Esophagus muscularis mucosa (tissue), 4 donors: ENCODE results near the gene ST7. TPM values are rescaled to one million over a fixed set of nuclear protein-coding genes. Genes with fewer than 3 reads are reported as not detected.

Source experiments
- DNase-seq: peaks from one replicate; pipeline ENCODE4 v3.0.0-alpha.2; 2017; ENCODE audit errors: extremely low spot score
- H3K27ac ChIP-seq, 4 donors: fragments of 200-600 bp; sonication (generic); replicated peaks in 1 of 4; 1 replicate in 3 of 4; 2 replicates in 1 of 4; pipeline ENCODE4 v1.5.1; 2016 to 2019; ENCODE audit warnings: mild to moderate bottlenecking in 1 of 4
- H3K27me3 ChIP-seq, 4 donors: fragments of 200-600 bp; sonication (generic); one replicate each; pipeline versions ENCODE4 v1.5.1 to v1.6.0; 2016 to 2019
- H3K36me3 ChIP-seq, 4 donors: fragments of 200-600 bp; sonication (generic); one replicate each; pipeline ENCODE4 v1.5.1; 2016 to 2019
- H3K4me1 ChIP-seq, 4 donors: fragments of 200-600 bp; sonication (generic); one replicate each; pipeline ENCODE4 v1.5.1; 2016 to 2019
- H3K4me3 ChIP-seq, 4 donors: fragments of 200-600 bp; sonication (generic); 1 replicate in 2 of 4; 2 replicates in 2 of 4; pipeline ENCODE4 v1.5.1; 2016 to 2019; ENCODE audit warnings: mild to moderate bottlenecking in 4 of 4, moderate library complexity in 1 of 4
- H3K9me3 ChIP-seq, 4 donors: fragments of 200-600 bp; sonication (generic); 1 replicate in 3 of 4; 2 replicates in 1 of 4; pipeline ENCODE4 v1.5.1; 2016 to 2019
- CTCF ChIP-seq, 3 experiments: fragments of 200-600 bp in 2 of 3; fragments of 450-650 bp in 1 of 3; sonication (generic) in 2 of 3; IDR thresholded peaks; one replicate each; pipeline ENCODE4 v1.5.1; 2017 to 2019; ENCODE audit warnings: antibody characterized with exemption in 3 of 3, mild to moderate bottlenecking in 2 of 3, moderate library complexity in 1 of 3
- EP300 ChIP-seq: sonication (generic); formaldehyde crosslinking; IDR thresholded peaks from one replicate; pipeline ENCODE4 v1.6.1; 2017; ENCODE audit warnings: antibody characterized with exemption
- POLR2A ChIP-seq: fragments of 450-650 bp; IDR thresholded peaks from one replicate; pipeline ENCODE4 v1.6.1; 2017; ENCODE audit warnings: antibody characterized with exemption, moderate library complexity, mild to moderate bottlenecking, low read depth
- POLR2AphosphoS5 ChIP-seq, 2 donors: sonication (generic); formaldehyde crosslinking; IDR thresholded peaks; one replicate each; pipeline ENCODE4 v1.6.1; 2017; ENCODE audit warnings: antibody characterized with exemption in 2 of 2
- WGBS: methylation state at CpG from one replicate; pipeline ENCODE4 v1.1.5; 2018; 5-methylcytosine and 5-hydroxymethylcytosine counted together
- intact Hi-C: fragments of 100-400 bp; cut with DNase I; formaldehyde crosslinking; loops from one replicate; pipeline ENCODE4 v1.15.1; 2023
- total RNA-seq, 4 donors: library from RNA; depleted of rRNA; stranded (reverse); fragments of >200 nt; gene quantifications; one replicate each; pipeline versions ENCODE4 v1.1.0 to v1.2.1, GENCODE V29; 2016

The ST7 gene
- total RNA-seq, 4 donors from 2014 or later, result 16.9 to 22.0 (median 18.2) TPM

- no peak for DNase-seq
- Histone ChIP-seq H3K9me3 (no peaks in the 10 kb centered on the region), H3K4me3 (no peak overlapping the region), H3K27me3 (no peaks in the 10 kb centered on the region), H3K36me3 (no peaks in the 10 kb centered on the region), H3K27ac (no peak overlapping the region), H3K4me1 (peaks cover 44 to 66% (median 47%) of the 10 kb centered on the region in 4 donors)
- TF ChIP-seq POLR2AphosphoS5 (IDR thresholded peaks at IDR 0.05) (no peak), EP300 (no peak), POLR2A (no peak), CTCF (IDR thresholded peaks at IDR 0.05) (no peak)
- WGBS, result 19% methylated on average over 3 of the region's 3 CpGs
- intact Hi-C loops, result no loop called here
Measured at GRCh38 chr7:117047496-117047895, 94.2 kb downstream of the ST7 start.

GRCh38 chr7:117048114-117048866 is 95.0 kb downstream of the ST7 start:
- peaks cover 38 to 60% (median 39%) of the 10 kb centered on the region in 4 donors for H3K4me1 ChIP-seq
- H3K27me3 ChIP-seq, result no peaks in the 10 kb centered on the region
- H3K36me3 ChIP-seq, result no peaks in the 10 kb centered on the region
- H3K27ac ChIP-seq, result no peak overlapping the region
- TF ChIP-seq EP300, result no peak
- no peak for TF ChIP-seq POLR2A
- no peak for TF ChIP-seq POLR2AphosphoS5 (IDR thresholded peaks at IDR 0.05)
- TF ChIP-seq CTCF (IDR thresholded peaks at IDR 0.05), result no peak
- no peaks in the 10 kb centered on the region for H3K9me3 ChIP-seq
- no peak for DNase-seq
- whole genome bisulfite sequencing, result 79% methylated on average over 5 of the region's 5 CpGs
- H3K4me3 ChIP-seq, result no peak overlapping the region
- intact Hi-C loops, result no loop called here

- H3K4me3 ChIP-seq, result no peak overlapping the region
- intact Hi-C loops, result no loop called here
- H3K27me3 ChIP-seq, result no peaks in the 10 kb centered on the region
- H3K9me3 ChIP-seq, result no peaks in the 10 kb centered on the region
- DNase-seq, result no peak
- TF ChIP-seq CTCF (IDR thresholded peaks at IDR 0.05) (no peak), POLR2A (no peak), EP300 (no peak), POLR2AphosphoS5 (IDR thresholded peaks at IDR 0.05) (no peak)
- peaks cover 32 to 54% (median 33%) of the 10 kb centered on the region in 4 donors for H3K4me1 ChIP-seq
- H3K27ac ChIP-seq, result no peak overlapping the region
- 87% methylated on average over 3 of the region's 3 CpGs for WGBS
- no peaks in the 10 kb centered on the region for H3K36me3 ChIP-seq
Measured at GRCh38 chr7:117048882-117049281, 95.6 kb downstream of the ST7 start.

GRCh38 chr7:117051808-117052207 is 98.5 kb downstream of the ST7 start:
- no peak for DNase-seq
- no peaks in the 10 kb centered on the region for H3K9me3 ChIP-seq
- no peak overlapping the region for H3K27ac ChIP-seq
- H3K36me3 ChIP-seq, result no peaks in the 10 kb centered on the region
- H3K4me1 ChIP-seq, result peaks cover 17 to 32% (median 22%) of the 10 kb centered on the region in 4 donors
- TF ChIP-seq POLR2A (no peak), CTCF (IDR thresholded peaks at IDR 0.05) (no peak)
- no peak overlapping the region for H3K4me3 ChIP-seq
- intact Hi-C loops, result no loop called here
- no peaks in the 10 kb centered on the region for H3K27me3 ChIP-seq
- 64% methylated on average over 1 of the region's 1 CpG for WGBS

- Histone ChIP-seq H3K27ac (no peak overlapping the region), H3K36me3 (no peaks in the 10 kb centered on the region), H3K27me3 (no peaks in the 10 kb centered on the region), H3K9me3 (no peaks in the 10 kb centered on the region), H3K4me3 (no peak overlapping the region), H3K4me1 (peaks cover 1 to 16% (median 7%) of the 10 kb centered on the region in 4 donors)
- intact Hi-C loops, result no loop called here
- DNase-seq, result no peak
- TF ChIP-seq POLR2A, result no peak
- TF ChIP-seq EP300, result no peak
- no peak for TF ChIP-seq POLR2AphosphoS5 (IDR thresholded peaks at IDR 0.05)
- TF ChIP-seq CTCF (IDR thresholded peaks at IDR 0.05), result no peak
Measured at GRCh38 chr7:117053432-117053831, 100.1 kb downstream of the ST7 start.
